Activated naive CD4-positive, alpha-beta T cell (primary cell): ENCODE results near the gene BNIP2.
"Not testable (repeated sequence)": the region's sequence is repeated elsewhere in the genome, so short reads cannot be mapped to it uniquely, and the experiment has no call there.

Experiments
- DNase-seq, 4 experiments: peaks; one replicate each; lab custom pipeline; 2025; lab: John Stamatoyannopoulos, UW

The BNIP2 gene

GRCh38 chr15:59688782-59689625 is at the start of gene BNIP2:
Gene BNIP2, minus strand, starts transcription at chr15:59689320. Its CDS starts 6,863 bp downstream, at chr15:59682457.
- peak; percentile 85 to 99 (median 94) for DNase-seq

- no peak for DNase-seq
Measured at GRCh38 chr15:59738676-59739075, 49.6 kb upstream of the BNIP2 start.

- DNase-seq, result peak in 1 of 4 experiments; percentile 12
Measured at GRCh38 chr15:59736181-59736580, 47.1 kb upstream of the BNIP2 start.

GRCh38 chr15:59725151-59725486 is 36.0 kb upstream of the BNIP2 start:
- DNase-seq, result no peak

- DNase-seq, result no peak
Measured at GRCh38 chr15:59723687-59724346, 34.7 kb upstream of the BNIP2 start.

- no peak for DNase-seq
Measured at GRCh38 chr15:59722476-59722875, 33.4 kb upstream of the BNIP2 start.

- no peak for DNase-seq
Measured at GRCh38 chr15:59722037-59722436, 32.9 kb upstream of the BNIP2 start.

GRCh38 chr15:59721411-59721810 is 32.3 kb upstream of the BNIP2 start:
- no peak for DNase-seq

GRCh38 chr15:59713177-59713576 is 24.1 kb upstream of the BNIP2 start:
- DNase-seq, result no peak

GRCh38 chr15:59711451-59712243 is 22.5 kb upstream of the BNIP2 start:
- no peak for DNase-seq

GRCh38 chr15:59707619-59708018 is 18.5 kb upstream of the BNIP2 start:
- DNase-seq, result no peak

- no peak for DNase-seq
Measured at GRCh38 chr15:59703979-59704796, 15.1 kb upstream of the BNIP2 start.

GRCh38 chr15:59702351-59702750 is 13.2 kb upstream of the BNIP2 start:
- DNase-seq, result no peak

GRCh38 chr15:59701880-59702279 is 12.8 kb upstream of the BNIP2 start:
- no peak for DNase-seq

GRCh38 chr15:59699810-59700431 is 10.8 kb upstream of the BNIP2 start:
- DNase-seq, result no peak

- DNase-seq, result not testable (repeated sequence)
Measured at GRCh38 chr15:59698065-59698464, 8.9 kb upstream of the BNIP2 start.

GRCh38 chr15:59696332-59696731 is 7.2 kb upstream of the BNIP2 start:
- no peak for DNase-seq

GRCh38 chr15:59694779-59695178 is 5.7 kb upstream of the BNIP2 start:
- no peak for DNase-seq

- DNase-seq, result peak in 2 of 4 experiments; percentile 12 to 19
Measured at GRCh38 chr15:59691194-59691805, 2.2 kb upstream of the BNIP2 start.

GRCh38 chr15:59689626-59690236 is 611 bp upstream of the BNIP2 start:
- DNase-seq, result peak in 2 of 4 experiments; percentile 28 to 55
